ENCODE results near the gene RBM28. TPM values are rescaled to one million over a fixed set of nuclear protein-coding genes. Genes with fewer than 3 reads are reported as not detected.

The RBM28 gene
- total RNA-seq, 2 donors from 2014 or later = 19.6 to 26.8 TPM

DNA sequence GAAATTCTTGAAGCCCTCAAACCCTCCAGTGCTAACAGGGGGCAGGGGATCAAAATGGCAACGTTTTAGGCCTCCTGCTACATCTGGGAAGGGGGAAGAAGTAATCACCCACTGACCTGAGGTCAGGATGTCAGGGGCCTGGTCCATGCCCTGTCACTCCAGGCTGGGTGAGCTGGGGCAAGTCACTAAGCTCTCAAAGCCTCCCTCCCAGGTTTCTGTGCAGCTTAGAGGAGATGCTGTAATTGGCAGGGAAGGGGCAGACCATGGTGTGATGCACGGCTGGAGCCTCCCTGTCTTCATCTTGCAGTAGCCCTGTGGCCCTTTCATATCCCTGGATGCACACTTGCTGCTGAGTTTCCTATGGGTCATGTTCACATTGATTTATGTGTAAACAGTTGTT lies 75.5 kb downstream of the RBM28 start:
- ATAC-seq (no peak), DNase-seq (no peak)
- intact Hi-C loops (cut with DNase I, micrococcal nuclease) = no loop called here

- DNase-seq (no peak), ATAC-seq (no peak)
- intact Hi-C loops (cut with DNase I, micrococcal nuclease) = no loop called here
Observed at GRCh38 chr7:128267595-128267924, 76.1 kb downstream of the RBM28 start.

GRCh38 chr7:128266883-128267594 lies 76.7 kb downstream of the RBM28 start:
- intact Hi-C loops (cut with DNase I, micrococcal nuclease) = no loop called here
- DNase-seq (peak; percentile 50 to 70), ATAC-seq (peak; percentile 14)

DNA sequence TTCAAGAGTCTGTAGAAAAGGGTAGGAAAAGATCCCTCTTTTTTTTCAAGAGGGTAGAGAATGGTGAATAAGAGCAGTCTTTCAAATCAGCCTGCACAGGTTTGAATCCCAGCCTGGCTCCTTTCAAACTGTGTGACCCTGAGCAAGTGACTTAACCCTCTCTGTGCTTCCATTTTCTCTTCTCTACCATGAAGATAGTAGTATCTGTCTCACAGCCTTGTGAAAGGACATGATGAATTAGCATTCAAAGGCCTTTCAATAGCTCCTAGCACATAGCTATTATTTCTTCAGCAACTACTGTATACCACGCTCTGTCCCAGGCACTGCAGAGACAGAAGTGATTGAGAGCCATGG lies 77.2 kb downstream of the RBM28 start:
- DNase-seq (no peak), ATAC-seq (no peak)
- intact Hi-C loops (cut with DNase I, micrococcal nuclease) = no loop called here

GRCh38 chr7:128265906-128266300 lies 77.8 kb downstream of the RBM28 start:
- intact Hi-C loops (cut with DNase I, micrococcal nuclease) = no loop called here
- DNase-seq (no peak), ATAC-seq (peak; percentile 21)

DNA sequence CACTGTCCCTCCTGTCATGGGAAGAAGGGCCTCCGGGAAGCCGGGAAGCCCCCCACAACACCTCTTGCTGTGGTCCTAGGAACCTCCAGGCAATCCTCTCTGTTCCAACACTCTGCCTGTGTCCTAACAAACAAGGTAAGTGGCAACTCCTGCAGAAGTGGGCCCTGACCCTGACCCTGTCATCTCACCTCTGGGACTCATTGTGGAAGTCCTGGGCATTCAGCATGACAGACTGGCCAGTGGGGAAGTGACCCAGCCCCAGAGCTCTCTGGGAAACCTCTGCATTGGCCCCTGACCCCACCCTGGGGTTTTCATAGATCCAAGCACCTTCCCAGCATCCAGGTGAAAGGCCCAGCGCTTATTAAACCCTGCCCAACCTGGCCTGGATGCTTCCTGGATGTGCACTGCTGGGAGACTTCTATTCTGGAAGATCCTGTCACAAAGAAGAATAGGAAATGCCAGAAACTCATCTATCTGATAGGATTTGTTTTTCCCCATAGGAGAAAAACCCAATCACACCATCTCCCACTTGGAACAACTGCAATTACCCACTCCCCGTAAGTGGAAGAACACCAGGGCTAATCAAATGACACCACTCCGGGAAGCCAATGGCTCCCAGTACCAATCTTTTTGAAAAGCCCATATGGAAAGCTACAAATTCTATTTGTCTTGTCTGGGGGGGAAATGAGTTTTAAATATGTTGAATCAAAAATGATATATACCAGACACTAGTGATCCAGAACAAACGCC lies 78.4 kb downstream of the RBM28 start:
- no peak for DNase-seq
- intact Hi-C loops (cut with DNase I, micrococcal nuclease) = no loop called here
- ATAC-seq = peak; percentile 25

DNA sequence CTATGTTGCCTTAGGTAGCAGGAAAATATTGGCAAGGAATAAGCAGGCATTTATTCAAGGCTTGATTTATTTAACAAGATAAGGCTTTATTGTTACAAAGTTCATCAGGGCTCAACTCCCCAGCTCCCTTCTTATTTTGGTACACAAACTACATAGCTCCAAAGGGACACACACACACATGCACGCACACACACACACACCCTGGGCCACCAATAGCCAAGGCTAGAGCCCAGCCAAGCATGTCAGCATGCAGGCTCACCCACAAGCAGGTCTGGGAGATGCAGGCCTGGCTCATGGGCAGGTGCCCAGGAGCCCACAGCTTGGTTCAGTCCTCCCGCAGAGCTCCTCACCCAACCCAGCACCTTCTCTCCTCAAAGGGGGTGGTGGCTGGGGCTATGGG lies 79.2 kb downstream of the RBM28 start:
- DNase-seq = peak; percentile 40 to 43
- intact Hi-C loops (cut with DNase I, micrococcal nuclease) = no loop called here
- peak; percentile 58 for ATAC-seq

DNA sequence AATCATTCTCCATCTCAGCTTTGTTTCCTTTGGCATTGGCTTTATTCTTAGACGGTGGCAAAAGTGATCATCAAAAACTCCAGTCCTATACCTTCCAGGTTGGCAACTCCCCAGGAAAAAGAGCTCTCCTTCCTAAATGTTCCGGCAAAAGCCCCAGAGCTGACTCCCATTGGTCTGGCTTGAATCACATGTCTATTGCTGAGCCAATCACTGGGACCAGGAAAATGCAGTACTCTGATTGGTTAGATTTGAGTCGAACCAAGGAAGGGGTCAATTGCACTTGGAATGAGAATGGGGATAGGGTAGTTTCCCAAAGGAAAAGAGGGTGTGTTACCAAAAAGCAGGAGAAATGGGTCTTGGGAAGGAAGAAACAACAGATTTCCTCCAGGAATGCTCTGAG lies 80.3 kb downstream of the RBM28 start:
- ATAC-seq (no peak), DNase-seq (no peak)
- intact Hi-C loops (cut with DNase I, micrococcal nuclease) = no loop called here

GRCh38 chr7:128262273-128263028 lies 81.3 kb downstream of the RBM28 start:
- ATAC-seq (no peak), DNase-seq (no peak)
- intact Hi-C loops (cut with DNase I, micrococcal nuclease) = no loop called here

- intact Hi-C loops (cut with DNase I, micrococcal nuclease) = no loop called here
- DNase-seq = no peak
- peak; percentile 3 for ATAC-seq
Observed at GRCh38 chr7:128260069-128260795, 83.5 kb downstream of the RBM28 start.

GRCh38 chr7:128259131-128260061 lies 84.3 kb downstream of the RBM28 start:
- DNase-seq = peak; percentile 63 to 71
- intact Hi-C loops (cut with DNase I, micrococcal nuclease) = no loop called here
- ATAC-seq = peak; percentile 74

GRCh38 chr7:128257458-128257857 lies 86.2 kb downstream of the RBM28 start:
- ATAC-seq (no peak), DNase-seq (no peak)
- intact Hi-C loops (cut with DNase I, micrococcal nuclease) = no loop called here

- no peak for DNase-seq
- no peak for ATAC-seq
- intact Hi-C loops (cut with DNase I, micrococcal nuclease) = no loop called here
Observed at GRCh38 chr7:128255271-128255670, 88.4 kb downstream of the RBM28 start.

- DNase-seq (no peak), ATAC-seq (no peak)
- intact Hi-C loops (cut with DNase I, micrococcal nuclease) = no loop called here
Observed at GRCh38 chr7:128254470-128254869, 89.2 kb downstream of the RBM28 start.

DNA sequence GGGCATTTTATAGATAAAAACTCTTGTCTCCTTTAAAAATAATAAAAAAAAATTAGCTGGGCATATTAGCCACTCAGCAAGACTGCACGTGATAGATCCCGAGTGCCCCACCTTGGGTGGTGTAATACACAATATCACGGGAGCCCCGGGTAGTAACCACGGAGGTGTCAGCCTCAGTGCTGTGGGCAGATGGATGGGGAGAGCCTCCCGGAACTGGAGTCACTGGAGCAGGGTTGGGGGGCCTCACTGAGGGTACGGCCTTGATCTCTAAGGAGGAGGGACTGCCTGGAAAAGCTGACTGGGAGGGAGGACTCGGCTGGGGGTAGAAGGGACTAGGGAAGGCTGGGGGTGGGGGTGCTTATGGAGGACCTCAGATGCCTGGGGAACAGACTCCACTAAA lies 90.0 kb downstream of the RBM28 start:
- no peak for ATAC-seq
- intact Hi-C loops (cut with DNase I, micrococcal nuclease) = no loop called here
- DNase-seq = no peak

DNA sequence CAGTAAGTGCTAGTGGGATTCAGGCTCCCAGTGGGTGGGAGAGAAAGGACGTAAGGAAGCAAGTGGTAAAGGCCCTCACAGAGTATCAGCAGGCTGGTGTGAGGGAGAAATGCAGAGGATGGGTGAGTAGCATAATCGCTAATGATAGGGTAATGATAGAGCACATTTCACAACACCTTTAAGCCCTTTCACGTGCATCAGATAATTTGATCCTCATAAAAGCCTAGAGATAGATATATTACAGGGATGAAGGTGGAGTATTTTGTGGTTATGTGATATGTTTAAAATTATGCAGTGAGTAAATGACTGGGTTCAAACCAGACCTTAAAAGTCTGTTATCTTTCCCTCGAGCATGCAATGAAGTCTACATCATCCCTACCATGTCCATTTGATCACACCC lies 92.4 kb downstream of the RBM28 start:
- ATAC-seq (no peak), DNase-seq (no peak)
- intact Hi-C loops (cut with DNase I, micrococcal nuclease) = no loop called here

Measured in left colon (tissue), 2 donors.